ENCODE data around the gene ZNF474.

The ZNF474 gene

DNA sequence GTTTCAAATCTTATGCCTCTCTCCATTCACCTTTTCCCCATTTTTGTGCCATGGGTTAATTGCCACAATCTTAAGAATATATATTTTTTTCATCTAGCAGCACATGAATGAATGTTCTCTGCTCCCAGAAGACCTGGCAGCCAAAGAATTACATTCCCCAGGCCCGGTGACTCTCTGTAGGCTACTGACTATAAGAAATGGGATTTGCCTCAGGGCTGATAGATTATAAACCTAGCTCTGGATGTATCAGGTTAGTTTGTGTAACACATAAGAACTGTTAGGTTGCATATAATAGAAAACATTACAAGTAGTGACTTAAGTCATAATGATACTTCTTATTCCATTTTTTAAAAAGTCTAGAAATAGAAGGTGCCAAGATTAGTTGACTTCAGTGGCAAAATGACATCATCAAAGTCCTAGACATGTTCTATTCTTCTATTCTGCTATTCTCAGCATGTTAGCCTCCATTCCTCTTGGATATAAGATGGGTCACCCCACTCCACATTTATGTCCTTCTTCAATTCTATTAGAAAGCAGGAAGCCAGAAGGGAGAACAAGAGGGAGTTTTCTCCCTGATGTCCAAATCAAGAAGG is 10.9 kb upstream of the ZNF474 start:
- in situ Hi-C loops (cut with MboI; ENCODE audit: low sequenced_read_pairs): no loop called here

DNA sequence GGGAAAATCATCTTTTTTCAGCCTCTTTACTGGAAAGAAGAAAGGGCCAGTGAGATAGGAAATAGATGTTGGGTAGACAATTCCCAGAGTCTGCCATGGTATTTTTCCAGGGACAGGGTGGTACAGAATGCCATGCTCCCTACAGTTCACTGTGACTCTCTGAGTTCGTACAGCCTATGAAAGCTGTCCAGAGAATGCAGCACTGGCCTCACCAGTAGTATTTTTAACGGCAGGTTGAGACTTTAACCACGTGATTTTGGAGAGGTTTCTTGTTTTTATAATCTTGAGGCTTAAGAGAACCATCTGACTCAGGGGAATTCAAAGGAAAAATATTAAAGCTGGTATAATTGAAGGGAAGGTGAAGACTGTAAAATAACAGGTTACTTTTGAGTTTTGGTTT is 10.1 kb upstream of the ZNF474 start:
- in situ Hi-C loops (cut with MboI; ENCODE audit: low sequenced_read_pairs): no loop called here

DNA sequence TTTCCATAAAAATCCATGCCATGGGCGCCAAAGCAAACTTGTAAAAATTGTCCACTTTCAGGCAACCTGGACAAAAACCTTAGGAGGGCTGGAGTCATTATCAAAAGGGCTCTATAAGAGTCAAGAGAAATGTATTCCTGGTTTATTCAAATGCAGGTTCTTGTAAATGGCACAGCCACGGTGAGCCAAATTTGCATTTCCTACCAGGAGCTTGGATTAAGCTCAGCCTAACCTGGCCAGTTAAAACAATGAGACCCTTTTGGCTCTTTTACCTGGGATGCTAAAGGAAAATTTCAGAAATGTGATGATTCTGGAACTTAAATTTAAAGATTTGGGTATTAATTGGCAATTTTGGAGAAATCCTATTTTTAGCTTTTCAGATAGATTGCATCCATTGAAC is 8.9 kb upstream of the ZNF474 start:
- in situ Hi-C loops (cut with MboI; ENCODE audit: low sequenced_read_pairs): no loop called here

DNA sequence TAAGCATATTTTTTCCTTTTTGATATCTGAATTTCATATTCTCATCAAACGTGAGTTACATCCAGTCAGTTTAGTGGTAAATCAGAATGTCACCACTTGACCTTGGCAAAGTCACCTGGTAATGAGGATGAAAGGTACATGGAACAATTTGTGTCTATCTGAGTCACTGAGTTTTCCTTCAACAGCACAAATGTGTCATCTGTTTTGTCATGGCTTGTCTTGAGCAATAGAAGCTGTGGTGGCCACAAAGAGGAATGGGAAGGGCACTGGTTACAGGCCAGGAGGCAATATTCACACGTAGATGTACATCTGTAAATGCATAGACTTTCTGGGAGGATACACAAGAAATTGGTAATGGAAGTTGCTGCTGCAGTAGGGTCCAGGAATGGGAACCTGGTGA is 8.4 kb upstream of the ZNF474 start:
- in situ Hi-C loops (cut with MboI; ENCODE audit: low sequenced_read_pairs): no loop called here

DNA sequence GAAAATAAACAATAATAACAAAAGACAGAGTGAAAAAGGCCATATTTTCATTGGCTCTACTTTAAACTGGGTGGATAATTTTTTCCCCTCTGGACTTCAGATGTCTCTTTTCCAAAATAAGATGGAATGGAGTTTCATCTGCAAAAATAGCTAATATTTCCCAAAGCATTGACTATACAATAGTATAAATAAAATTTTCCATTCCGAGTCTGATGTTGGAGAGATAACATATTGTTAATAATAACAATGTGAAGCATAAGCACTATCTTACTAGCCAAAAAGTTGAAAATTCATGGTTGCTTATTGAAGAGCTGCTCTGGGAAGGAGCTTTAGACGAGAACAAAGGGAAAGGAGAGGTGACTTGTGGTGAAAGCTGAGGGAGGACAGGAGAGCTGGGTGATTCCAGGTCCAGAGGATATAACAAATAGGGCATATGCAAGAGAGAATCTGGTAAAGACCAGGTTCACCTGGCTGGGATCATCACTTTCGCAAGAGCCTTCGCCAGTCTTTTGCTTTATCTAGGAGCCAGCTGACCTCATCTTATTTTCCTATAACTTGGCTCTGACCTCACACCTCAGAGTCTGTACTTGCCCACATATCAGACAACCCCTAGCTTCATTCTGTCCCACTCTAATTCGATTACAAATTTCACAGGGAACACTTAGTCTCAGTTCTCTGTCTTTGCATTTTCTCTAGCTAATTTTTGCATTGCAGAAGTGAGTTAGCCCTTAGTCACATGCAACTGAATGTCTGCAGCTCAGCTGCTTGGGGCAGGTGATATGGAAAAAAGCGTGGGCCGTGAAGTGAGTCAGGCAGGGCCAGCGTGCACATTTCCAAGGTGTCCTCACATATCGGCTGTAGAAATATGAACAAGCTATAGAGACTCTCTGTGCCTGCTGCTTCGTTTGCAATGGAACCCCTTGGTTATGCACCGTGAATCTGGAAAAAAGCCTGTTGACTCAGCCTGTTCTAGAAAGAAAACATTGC is 7.6 kb upstream of the ZNF474 start:
- in situ Hi-C loops (cut with MboI; ENCODE audit: low sequenced_read_pairs): no loop called here

DNA sequence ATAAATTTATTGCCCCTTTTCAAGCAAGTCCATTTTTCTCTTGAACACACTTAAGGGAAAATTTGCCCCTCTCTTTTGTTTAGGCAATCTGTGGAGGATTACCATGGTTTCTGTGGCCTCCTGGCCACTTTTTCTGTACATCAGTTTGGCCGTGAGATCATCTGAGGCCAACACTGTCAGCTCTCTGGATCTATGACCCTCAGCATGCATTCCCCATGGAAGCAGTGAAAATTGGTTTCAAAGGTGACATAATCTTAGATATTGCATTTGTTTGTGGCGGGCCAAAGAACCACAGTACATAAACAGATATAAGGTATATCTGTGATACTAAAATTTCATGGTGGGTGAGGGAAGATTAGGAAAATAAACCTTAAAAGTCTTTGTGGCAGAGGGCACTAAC is 4.6 kb upstream of the ZNF474 start:
- in situ Hi-C loops (cut with MboI; ENCODE audit: low sequenced_read_pairs): no loop called here

DNA sequence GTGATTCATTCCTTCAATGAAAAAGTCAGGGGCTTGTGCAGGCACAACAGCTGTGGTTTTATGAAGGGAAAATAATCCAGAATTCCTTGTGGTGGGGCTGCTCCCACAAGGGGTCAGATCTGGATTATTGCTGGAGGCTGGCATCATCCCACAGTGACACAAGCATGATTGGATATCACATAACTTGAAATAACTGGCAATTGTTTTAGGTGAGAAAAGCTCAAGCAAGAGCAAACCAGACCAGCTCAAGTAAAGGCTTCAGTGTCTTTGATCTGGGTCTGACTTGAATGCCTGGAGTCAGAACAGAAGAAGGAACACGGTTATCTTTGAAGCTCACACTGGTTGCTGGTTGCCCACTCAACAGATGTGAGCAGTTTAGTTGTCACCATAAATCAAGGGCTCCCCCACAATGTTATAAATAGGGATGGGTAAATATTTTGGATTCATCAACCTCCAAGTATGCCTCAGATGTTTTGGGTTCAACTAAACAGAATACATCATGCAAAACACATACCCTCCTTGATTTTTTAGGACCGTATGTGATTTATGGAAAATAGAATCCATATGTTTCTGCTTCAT is 3.1 kb upstream of the ZNF474 start:
- in situ Hi-C loops (cut with MboI; ENCODE audit: low sequenced_read_pairs): no loop called here

DNA sequence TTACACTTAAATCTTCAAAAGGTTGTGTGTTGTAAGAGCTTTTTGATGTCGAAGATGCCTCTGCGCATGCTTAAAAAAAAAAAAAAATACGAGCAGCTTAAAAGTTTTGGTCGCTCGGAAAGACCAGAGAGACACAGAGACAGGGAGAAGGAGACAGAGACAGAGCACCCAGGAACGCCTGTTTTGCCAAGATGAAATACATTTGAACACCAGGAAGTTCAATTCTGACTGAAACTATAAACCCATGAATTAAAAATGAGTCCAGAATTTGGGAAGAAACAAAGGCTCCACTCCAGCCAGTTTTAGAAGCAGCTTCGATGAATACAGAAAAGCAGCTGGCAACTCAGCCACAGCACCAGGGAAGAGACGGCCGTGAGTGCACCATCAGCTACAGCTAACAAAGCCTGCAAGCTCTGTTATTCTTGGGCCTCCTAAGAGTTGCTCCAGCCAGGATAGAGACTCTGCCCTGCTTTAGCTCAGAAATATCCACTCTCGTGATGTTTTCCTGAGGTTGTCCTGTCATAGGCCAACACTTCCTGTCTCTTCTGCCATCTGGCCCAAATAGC is 2.5 kb upstream of the ZNF474 start:
- in situ Hi-C loops (cut with MboI; ENCODE audit: low sequenced_read_pairs): no loop called here

DNA sequence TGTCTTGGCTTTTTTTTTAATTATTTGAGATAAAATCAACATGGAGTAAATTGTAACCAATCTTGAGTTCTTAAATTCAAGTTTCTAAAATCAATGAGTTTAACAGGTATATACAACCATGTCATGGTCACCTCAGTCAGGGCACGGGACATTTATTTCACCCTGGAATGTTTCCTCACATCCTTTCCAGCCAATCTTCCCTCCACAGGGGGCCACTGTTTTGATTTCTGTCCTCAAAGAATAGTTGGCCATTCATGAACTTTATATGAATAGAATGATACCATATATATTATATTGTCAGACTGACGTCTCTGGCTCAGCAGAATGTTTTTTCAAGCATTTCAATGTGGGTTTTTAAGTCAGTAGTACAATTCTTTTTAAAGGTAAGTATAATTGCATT is 806 bp downstream of the ZNF474 start:
- in situ Hi-C loops (cut with MboI; ENCODE audit: low sequenced_read_pairs): no loop called here

DNA sequence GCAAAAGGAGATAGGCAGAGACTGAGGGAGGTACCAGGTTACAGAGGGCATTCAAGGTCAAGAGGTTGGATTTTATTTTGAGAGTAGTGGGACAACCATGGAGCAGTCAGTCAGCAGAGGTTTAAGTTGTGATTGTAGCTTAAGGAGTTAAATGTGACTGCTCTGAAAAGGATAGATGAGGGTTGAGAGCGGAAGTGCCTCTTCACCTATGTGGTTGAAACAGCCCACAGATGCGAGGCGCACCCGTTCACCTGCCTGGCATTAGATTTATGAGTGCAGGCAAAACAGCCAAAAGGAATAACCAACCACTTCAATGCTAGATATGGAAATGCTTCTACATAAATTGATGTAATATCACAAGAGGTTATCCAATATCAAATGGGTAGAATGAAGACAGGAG is 8.4 kb downstream of the ZNF474 start:
- in situ Hi-C loops (cut with MboI; ENCODE audit: low sequenced_read_pairs): no loop called here

DNA sequence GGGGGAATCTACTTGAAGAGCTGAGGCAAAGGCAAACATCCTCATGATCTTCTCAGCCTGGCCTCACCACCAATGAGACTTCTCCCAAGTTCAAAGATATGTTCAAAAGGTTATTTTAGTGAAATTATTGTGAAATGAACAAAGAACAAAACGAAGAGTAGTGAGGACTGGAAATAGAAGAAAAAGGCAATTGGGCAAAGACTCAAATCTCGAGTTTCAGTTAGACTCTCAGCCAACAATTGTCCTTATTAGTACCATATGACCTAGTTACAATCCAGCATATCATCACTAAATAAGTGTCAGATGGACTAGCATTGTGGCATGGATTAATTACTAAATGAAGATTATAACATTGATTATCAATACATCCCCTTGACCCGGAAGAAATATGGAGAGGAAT is 9.0 kb downstream of the ZNF474 start:
- in situ Hi-C loops (cut with MboI; ENCODE audit: low sequenced_read_pairs): no loop called here

DNA sequence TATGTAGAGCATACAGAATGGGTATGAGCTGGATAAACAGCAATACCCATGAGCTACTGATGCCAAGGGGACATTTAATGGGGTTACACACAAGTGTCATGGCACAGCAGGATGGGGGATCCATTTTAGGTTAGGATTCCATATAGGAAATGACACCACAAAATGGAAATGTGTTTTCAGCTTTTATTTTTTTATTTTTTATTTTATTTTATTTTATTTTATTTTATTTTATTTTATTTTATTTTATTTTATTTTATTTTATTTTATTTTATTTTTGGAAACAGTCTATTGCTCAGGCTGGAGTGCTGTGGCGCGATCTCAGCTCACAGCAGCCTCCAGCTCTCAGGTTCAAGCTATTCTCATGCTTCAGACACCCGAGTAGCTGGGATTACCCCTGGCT is 11.6 kb downstream of the ZNF474 start:
- in situ Hi-C loops (cut with MboI; ENCODE audit: low sequenced_read_pairs): no loop called here

DNA sequence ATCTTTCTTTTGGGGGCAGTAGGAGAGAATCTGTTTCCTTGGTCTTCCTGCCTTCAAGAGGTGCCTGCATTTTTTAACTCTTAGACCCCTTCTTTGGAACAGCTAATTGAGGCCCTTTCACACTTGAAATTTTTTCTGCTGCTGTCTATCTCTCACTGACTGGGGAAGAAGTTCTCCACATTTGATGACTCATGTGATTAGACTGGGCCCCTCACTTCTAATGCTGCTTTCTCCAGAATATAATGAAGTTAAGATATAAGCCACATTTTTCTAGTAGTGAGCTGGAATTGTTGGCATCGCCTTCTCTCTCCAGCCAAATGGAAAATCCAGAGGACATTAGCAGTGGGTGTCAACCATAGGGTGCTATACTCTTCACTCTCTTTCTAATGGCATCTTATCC is 12.4 kb downstream of the ZNF474 start:
- in situ Hi-C loops (cut with MboI; ENCODE audit: low sequenced_read_pairs): no loop called here

DNA sequence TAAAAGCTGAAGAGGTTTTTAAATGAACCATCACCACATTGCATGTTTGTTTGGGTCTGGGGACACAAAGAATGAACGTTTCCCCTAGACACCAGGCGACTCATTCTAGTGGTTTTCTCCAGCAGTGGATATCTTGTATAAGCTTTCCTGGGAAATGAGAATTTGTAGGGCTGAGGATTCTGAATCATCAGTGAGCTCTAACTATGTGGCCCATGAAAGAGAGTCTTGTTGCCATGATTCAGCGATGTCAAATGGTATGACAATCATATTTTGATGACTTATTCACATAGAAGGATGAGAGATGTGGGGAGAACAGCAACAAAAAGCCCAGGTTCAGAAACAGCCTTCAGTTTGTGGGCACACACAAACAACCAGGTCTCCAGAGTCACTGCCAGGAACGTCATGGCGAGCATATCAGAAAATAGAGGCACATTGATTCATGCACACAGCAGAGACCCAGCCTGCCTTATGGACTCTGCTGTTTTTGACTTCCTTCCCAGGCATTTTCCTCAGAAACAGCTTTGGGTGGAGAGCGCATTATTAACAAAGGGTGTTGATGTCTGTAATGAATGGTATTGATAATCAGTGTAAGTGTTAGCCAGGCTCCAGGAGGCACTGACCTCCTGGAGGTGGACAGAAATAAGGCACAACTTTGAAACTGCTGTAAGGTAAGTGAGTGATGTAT is 13.3 kb downstream of the ZNF474 start:
- in situ Hi-C loops (cut with MboI; ENCODE audit: low sequenced_read_pairs): no loop called here

DNA sequence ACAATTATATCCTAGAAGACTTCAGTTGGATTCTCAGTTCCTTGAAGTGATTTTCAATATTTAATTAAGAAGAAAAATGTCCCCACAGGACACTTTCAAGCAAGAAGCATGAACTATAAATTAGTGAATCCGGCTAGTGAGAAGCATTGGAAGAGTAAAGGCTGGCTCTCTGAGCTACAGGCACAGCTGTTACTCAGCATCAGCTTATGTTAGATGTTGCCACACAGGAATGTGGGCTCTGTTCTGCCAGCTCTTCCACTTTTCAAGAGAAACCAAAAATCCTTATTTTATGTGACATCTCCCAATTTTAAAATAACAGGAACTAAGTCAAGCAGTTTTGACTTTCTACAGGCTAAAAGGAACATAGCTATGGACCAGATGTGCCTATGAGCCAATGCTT is 14.9 kb downstream of the ZNF474 start:
- in situ Hi-C loops (cut with MboI; ENCODE audit: low sequenced_read_pairs): no loop called here

DNA sequence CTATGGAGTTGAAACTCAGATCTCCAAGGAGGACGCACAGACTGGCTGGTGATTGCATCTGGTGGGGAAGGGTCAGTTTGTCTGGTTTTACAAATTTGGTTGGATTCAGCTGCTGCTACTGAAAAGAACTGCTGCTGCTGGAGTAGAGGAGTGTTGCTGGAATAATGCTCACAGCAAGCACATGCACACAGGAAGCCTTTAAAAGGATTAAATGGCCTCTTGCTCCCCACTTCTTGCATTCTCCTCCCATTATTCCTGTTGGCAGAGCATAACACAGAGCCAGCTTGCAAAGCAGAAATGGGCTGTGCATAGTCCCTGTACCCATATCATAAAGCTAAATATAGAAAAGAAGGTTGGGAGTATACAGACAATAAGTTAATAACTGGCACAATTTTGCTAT is 16.6 kb downstream of the ZNF474 start:
- in situ Hi-C loops (cut with MboI; ENCODE audit: low sequenced_read_pairs): no loop called here

DNA sequence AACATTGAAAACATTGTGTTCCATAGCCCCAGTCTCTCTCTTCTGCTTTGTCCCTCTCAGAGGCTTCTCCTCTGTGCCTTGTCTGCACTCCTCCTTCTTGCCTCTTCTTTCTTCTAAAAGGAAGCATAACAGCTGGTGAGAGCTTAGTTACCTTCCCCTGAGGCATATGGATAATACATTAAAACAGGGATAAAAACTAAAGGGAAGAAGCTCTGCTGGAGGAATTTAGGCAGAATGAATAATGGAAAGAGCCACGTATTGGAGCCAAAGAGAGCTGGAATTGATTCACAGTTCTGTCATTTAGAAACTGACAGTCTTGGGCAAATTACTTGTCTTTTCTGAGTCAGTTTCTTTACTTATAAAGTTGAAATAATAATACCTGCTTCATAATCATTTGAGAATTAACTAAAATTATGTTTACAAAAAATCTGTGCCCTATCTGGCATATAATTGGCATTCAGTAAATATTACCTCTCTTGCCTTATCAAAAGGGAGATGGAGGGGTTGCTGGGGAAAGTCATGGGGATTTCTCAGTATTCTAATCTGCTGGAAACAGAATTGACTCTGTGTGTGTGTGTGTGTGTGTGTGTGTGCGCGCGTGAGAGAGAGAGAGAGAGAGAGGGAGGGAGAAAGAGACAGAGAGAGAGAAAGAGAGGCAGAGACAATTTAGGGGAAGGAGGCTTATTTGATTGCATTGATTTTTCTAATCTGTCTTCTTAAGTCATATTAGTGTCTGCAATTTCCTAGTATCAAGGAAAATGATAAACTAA is 20.2 kb downstream of the ZNF474 start:
- in situ Hi-C loops (cut with MboI; ENCODE audit: low sequenced_read_pairs): no loop called here

DNA sequence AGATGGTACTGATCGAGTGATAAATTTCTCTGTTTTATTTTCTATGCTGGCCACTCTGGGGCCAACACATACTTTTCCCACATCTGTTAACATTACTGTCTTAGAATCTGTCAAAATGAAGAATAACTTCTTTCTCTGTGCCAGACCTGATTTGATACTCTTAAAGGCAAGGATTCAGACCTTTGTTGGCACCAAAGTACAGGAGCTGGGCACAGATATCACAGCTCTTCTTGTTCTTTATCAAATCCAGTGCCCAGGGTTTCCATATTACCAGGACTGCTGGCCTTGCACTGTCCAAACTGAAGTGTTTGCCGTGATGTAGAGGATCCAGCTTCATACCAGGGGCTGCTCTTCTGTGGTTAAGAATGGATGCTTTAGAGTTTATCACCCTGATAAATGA is 20.9 kb downstream of the ZNF474 start:
- in situ Hi-C loops (cut with MboI; ENCODE audit: low sequenced_read_pairs): no loop called here

DNA sequence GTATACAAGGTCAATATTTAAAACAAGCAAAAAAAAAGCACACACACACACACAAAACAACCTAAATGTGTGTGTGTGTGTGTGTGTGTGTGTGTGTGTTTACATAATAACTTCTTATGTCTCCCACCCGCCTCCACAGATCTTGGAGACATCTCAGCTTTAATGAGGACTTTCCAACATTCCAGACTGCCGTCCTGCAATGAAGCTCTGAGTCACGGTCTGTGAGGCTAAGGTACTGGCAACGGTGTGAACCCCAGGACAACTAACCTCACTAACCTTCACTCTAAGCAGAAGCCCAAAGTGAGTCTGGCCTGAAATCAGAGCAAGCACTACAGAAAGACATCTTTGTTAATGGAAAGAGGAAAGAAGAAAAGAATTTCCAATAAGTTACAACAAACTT is 22.3 kb downstream of the ZNF474 start:
- in situ Hi-C loops (cut with MboI; ENCODE audit: low sequenced_read_pairs): no loop called here

DNA sequence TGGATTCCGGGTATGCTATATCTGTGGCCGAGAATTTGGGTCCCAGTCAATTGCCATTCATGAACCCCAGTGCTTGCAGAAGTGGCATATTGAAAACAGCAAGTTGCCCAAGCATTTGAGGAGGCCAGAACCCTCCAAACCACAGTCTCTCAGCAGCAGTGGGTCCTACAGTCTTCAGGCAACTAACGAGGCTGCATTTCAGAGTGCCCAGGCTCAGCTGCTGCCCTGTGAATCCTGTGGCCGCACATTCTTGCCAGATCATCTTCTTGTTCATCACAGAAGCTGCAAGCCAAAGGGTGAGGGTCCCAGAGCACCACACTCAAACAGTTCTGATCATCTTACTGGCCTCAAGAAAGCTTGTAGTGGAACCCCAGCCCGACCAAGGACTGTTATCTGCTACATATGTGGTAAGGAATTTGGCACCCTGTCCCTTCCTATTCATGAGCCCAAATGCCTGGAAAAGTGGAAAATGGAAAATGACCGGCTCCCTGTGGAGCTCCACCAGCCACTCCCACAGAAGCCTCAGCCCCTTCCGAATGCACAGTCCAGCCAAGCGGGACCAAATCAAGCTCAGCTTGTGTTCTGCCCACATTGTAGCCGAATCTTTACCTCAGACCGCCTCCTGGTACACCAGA is 23.0 kb downstream of the ZNF474 start:
- in situ Hi-C loops (cut with MboI; ENCODE audit: low sequenced_read_pairs): no loop called here
